Testis (tissue), 3 donors: ENCODE results near the gene UBAC2. TPM values are rescaled to one million over a fixed set of nuclear protein-coding genes. Genes with fewer than 3 reads are reported as not detected.

Experiments used
- DNase-seq: peaks from one replicate; pipeline ENCODE4 v3.0.0-alpha.2; 2019
- H3K27ac ChIP-seq, 2 donors: fragments of 200-600 bp; sonication (generic); one replicate each; pipeline ENCODE4 v1.5.1; 2019
- H3K27me3 ChIP-seq: fragments of 200-600 bp; sonication (generic); one replicate; pipeline ENCODE4 v1.5.1; 2019
- H3K36me3 ChIP-seq: fragments of 200-600 bp; sonication (generic); one replicate; pipeline ENCODE4 v1.5.1; 2017; ENCODE audit warnings: low read depth; ENCODE audit errors: missing control alignments
- H3K4me1 ChIP-seq: fragments of 200-600 bp; sonication (generic); one replicate; pipeline ENCODE4 v1.5.1; 2019
- H3K4me3 ChIP-seq, 2 donors: fragments of 200-600 bp; sonication (generic); one replicate each; pipeline ENCODE4 v1.5.1; 2017 to 2019
- H3K9me3 ChIP-seq: fragments of 200-600 bp; sonication (generic); one replicate; pipeline ENCODE4 v1.5.1; 2017
- CTCF ChIP-seq, 3 experiments: fragments of 450-650 bp in 2 of 3; fragments of 200-600 bp in 1 of 3; sonication (generic) in 1 of 3; IDR thresholded peaks; one replicate each; pipeline ENCODE4 v1.5.1; 2016 to 2019; ENCODE audit warnings: antibody characterized with exemption in 3 of 3, mild to moderate bottlenecking in 2 of 3, moderate library complexity in 1 of 3
- POLR2A ChIP-seq: fragments of 450-650 bp; IDR thresholded peaks from one replicate; pipeline ENCODE4 v1.6.1; 2017; ENCODE audit warnings: antibody characterized with exemption, mild to moderate bottlenecking, moderate library complexity
- WGBS, 2 donors: methylation state at CpG; one replicate each; pipeline ENCODE4 v1.1.5; 2018; 5-methylcytosine and 5-hydroxymethylcytosine counted together
- intact Hi-C: fragments of 100-400 bp; cut with DNase I; formaldehyde crosslinking; loops from one replicate; pipeline ENCODE4 v1.15.1; 2023; ENCODE audit warnings: low total_unique reads
- polyA plus RNA-seq: library from polyadenylated mRNA; stranded (reverse); fragments of 350-450 nt; fragmentation: Illumina TruSeq; extraction: RNeasy Lipid Tissue Mini Kit (QIAGEN cat#74804); gene quantifications from one replicate; pipeline ENCODE4 v1.2.3, GENCODE V29; 2014; ENCODE audit warnings: low read depth, low replicate concordance; ENCODE audit not compliant: insufficient read depth
- total RNA-seq, 2 donors: library from RNA; depleted of rRNA; stranded (reverse); fragments of >200 nt; gene quantifications; one replicate each; pipeline ENCODE4 v1.2.3, GENCODE V29; 2016

Gene UBAC2
- total and polyA plus RNA-seq, 3 donors from 2014 or later, result 85.5 to 147 (median 93.0) TPM

DNA sequence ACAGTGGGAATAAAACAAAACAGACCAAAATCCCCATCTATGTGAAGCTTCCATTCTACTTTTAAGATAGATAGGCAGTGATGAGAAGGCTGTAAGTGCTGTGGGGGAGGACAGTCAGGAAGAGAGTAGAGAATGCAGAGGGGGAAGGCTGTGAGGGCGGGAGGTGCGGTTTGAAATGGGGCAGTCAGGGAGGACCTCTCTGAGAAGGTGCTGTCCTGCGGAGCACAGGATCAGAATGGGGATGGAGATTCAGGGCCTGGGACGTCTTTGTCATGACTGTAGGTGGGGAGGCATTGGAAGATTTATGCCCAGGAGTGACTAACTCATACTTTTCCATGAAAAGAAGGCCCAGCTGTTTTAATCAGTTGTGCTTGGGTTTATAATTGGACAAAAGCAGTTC is 110.5 kb downstream of the UBAC2 start:
- no peaks in the 10 kb centered on the region for H3K27me3 ChIP-seq
- no peaks in the 10 kb centered on the region for H3K9me3 ChIP-seq
- H3K27ac ChIP-seq, result no peak overlapping the region
- WGBS, 2 donors, result 83 to 84% methylated on average over 4 of the region's 4 CpGs
- DNase-seq, result no peak
- intact Hi-C loops, result no loop called here
- no peak overlapping the region for H3K4me3 ChIP-seq
- H3K4me1 ChIP-seq, result no peaks in the 10 kb centered on the region
- TF ChIP-seq CTCF (IDR thresholded peaks at IDR 0.05) (no peak), POLR2A (no peak)
- no peaks in the 10 kb centered on the region for H3K36me3 ChIP-seq

- intact Hi-C loops, result no loop called here
- DNase-seq, result no peak
- Histone ChIP-seq H3K36me3 (no peaks in the 10 kb centered on the region), H3K4me3 (no peak overlapping the region), H3K9me3 (no peaks in the 10 kb centered on the region), H3K4me1 (no peaks in the 10 kb centered on the region), H3K27me3 (no peaks in the 10 kb centered on the region), H3K27ac (peak overlapping the region in 1 of 2 donors; percentile 13)
- WGBS, 2 donors, result 83 to 87% methylated on average over 10 of the region's 10 CpGs
- TF ChIP-seq CTCF (IDR thresholded peaks at IDR 0.05), result no peak
- TF ChIP-seq POLR2A, result no peak
Measured at GRCh38 chr13:99311748-99312492, 111.3 kb downstream of the UBAC2 start.

- TF ChIP-seq CTCF (IDR thresholded peaks at IDR 0.05) (no peak), POLR2A (no peak)
- peak; percentile 53 for DNase-seq
- no peaks in the 10 kb centered on the region for H3K27me3 ChIP-seq
- no peaks in the 10 kb centered on the region for H3K36me3 ChIP-seq
- H3K4me1 ChIP-seq, result no peaks in the 10 kb centered on the region
- WGBS, 2 donors, result 67 to 72% methylated on average over 7 of the region's 7 CpGs
- intact Hi-C loops, result no loop called here
- H3K4me3 ChIP-seq, result no peak overlapping the region
- no peak overlapping the region for H3K27ac ChIP-seq
- H3K9me3 ChIP-seq, result no peaks in the 10 kb centered on the region
Measured at GRCh38 chr13:99312493-99312883, 111.8 kb downstream of the UBAC2 start.

GRCh38 chr13:99313501-99313900 is 112.8 kb downstream of the UBAC2 start:
- WGBS, 2 donors, result 80 to 93% methylated on average over 3 of the region's 3 CpGs
- Histone ChIP-seq H3K27ac (no peak overlapping the region), H3K9me3 (no peaks in the 10 kb centered on the region), H3K4me3 (no peak overlapping the region), H3K27me3 (no peaks in the 10 kb centered on the region), H3K4me1 (no peaks in the 10 kb centered on the region), H3K36me3 (no peaks in the 10 kb centered on the region)
- TF ChIP-seq POLR2A (no peak), CTCF (IDR thresholded peaks at IDR 0.05) (no peak)
- no peak for DNase-seq
- intact Hi-C loops, result no loop called here

DNA sequence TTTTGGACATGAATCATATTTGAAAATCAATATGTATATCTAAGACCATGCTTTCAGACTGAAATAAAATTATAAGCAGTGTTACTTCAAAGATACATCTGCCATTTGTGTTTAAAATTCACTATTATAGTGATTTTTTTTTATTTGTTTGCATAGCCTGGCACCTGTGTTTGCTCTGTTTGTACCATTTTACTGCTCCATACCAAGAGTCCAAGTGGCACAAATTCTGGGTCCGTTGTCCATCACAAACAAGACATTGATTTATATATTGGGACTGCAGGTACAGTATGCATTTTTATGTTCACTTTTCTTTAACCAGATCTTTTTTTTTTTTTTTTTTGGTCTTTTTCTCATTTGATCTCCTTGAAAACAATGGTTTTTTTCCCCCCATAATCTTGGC is 113.3 kb downstream of the UBAC2 start:
- Histone ChIP-seq H3K4me1 (no peaks in the 10 kb centered on the region), H3K27ac (no peak overlapping the region), H3K4me3 (no peak overlapping the region), H3K9me3 (no peaks in the 10 kb centered on the region), H3K36me3 (no peaks in the 10 kb centered on the region), H3K27me3 (no peaks in the 10 kb centered on the region)
- WGBS, 2 donors, result 93 to 97% methylated on average over 1 of the region's 1 CpG
- intact Hi-C loops, result no loop called here
- TF ChIP-seq CTCF (IDR thresholded peaks at IDR 0.05) (no peak), POLR2A (no peak)
- no peak for DNase-seq
